Chondrocyte (in vitro differentiated cells): ENCODE results near the gene ALDH3B1. TPM values are rescaled to one million over a fixed set of nuclear protein-coding genes. Genes with fewer than 3 reads are reported as not detected.

ENCODE experiments used
- DNase-seq: peaks from one replicate; pipeline ENCODE4 v3.0.0; 2021; ENCODE audit warnings: mixed read lengths, low spot score
- H3K27ac Mint-ChIP-seq: one replicate; pipeline ENCODE4 v1.8.0; 2021; ENCODE audit warnings: mild to moderate bottlenecking, moderate library complexity, mixed read lengths; ENCODE audit not compliant: unreplicated experiment
- H3K27me3 Mint-ChIP-seq: 2 replicates; pipeline ENCODE4 v1.8.0; 2021; ENCODE audit warnings: low read depth, mixed read lengths
- H3K36me3 Mint-ChIP-seq: 2 replicates; pipeline ENCODE4 v1.8.0; 2021; ENCODE audit warnings: low read depth, mixed read lengths
- H3K4me1 Mint-ChIP-seq: 2 replicates; pipeline ENCODE4 v1.8.0; 2021; ENCODE audit warnings: low read depth, mild to moderate bottlenecking, mixed read lengths
- H3K4me3 Mint-ChIP-seq: one replicate; pipeline ENCODE4 v1.8.0; 2021; ENCODE audit warnings: mild to moderate bottlenecking, moderate library complexity, mixed read lengths; ENCODE audit not compliant: unreplicated experiment
- H3K9me3 Mint-ChIP-seq: 2 replicates; pipeline ENCODE4 v1.8.0; 2021; ENCODE audit warnings: low read depth, mixed read lengths
- total RNA-seq: library from RNA; stranded (reverse); gene quantifications from 3 replicates; pipeline ENCODE4 v1.2.1, GENCODE V29; 2021
- TF ChIP-seq, protein P1 (sequence below): fragments of 200-600 bp; sonication (generic); IDR thresholded peaks from 2 replicates; pipeline ENCODE4 v1.5.0; 2021; ENCODE audit warnings: antibody characterized with exemption, mild to moderate bottlenecking, moderate library complexity

The ALDH3B1 gene
- total RNA-seq, 1 donor from 2014 or later, result 13.1 TPM

DNA sequence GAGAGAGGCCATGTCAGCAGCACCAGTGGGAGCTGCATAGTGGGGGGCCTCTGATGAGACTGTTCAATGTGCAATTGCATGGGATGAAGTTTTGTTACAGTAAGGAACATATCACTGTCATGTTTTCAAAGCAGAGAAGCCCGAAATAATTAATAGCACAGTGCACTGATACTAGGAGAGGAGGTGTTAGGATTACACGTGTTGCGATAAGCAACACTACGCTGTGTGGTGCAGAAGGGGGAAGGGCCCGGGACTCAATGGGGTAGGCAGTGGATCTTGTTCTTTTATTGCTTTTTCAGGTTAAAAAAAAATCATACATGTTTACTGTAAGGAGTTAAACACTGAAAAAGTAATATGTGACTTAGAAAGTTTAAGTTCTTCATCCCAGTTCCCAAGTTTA lies 57.9 kb downstream of the ALDH3B1 start:
- Mint-ChIP-seq H3K4me1 (no peaks in the 10 kb centered on the region), H3K27ac (no peak overlapping the region), H3K27me3 (no peaks in the 10 kb centered on the region), H3K4me3 (no peak overlapping the region), H3K36me3 (peaks cover 41% of the 10 kb centered on the region), H3K9me3 (no peaks in the 10 kb centered on the region)
- no peak for DNase-seq
- TF ChIP-seq, protein P1, sequence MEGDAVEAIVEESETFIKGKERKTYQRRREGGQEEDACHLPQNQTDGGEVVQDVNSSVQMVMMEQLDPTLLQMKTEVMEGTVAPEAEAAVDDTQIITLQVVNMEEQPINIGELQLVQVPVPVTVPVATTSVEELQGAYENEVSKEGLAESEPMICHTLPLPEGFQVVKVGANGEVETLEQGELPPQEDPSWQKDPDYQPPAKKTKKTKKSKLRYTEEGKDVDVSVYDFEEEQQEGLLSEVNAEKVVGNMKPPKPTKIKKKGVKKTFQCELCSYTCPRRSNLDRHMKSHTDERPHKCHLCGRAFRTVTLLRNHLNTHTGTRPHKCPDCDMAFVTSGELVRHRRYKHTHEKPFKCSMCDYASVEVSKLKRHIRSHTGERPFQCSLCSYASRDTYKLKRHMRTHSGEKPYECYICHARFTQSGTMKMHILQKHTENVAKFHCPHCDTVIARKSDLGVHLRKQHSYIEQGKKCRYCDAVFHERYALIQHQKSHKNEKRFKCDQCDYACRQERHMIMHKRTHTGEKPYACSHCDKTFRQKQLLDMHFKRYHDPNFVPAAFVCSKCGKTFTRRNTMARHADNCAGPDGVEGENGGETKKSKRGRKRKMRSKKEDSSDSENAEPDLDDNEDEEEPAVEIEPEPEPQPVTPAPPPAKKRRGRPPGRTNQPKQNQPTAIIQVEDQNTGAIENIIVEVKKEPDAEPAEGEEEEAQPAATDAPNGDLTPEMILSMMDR, result no peak

DNA sequence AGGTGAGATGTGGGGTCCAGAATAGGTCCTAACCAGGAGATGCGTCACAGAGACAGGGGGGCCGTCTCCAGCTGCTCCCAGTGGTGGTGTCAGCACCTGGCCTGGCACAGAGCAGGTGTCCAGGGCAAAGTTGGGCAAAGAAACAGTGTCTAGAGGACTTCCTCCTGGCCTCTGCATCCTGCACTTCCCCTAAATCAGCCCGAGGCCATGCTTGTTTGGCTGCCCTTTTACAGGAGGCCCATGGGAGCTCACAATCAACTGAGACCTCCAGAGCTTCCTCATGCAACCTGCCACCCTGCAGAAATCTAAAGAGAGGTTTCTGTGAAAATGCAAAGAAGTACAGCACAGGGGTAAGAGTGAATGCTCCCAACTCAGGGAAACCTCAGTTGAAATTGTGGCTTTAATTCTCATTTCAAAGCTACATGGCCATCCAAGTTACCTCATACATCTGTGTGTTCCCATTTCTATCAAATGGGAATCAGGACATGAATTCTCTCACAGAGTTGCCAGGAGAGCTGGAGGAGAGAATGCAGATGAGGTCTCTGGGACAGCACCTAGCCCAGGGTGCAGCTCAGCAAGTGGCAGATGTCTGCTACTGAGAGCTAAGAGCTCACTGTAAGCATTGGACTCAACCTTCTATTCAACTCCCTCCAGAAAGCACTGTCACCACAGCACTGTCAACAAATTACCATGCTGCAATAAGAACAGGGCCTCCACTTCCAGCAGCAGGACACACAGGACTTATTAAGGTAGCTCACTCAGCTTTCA lies 61.3 kb downstream of the ALDH3B1 start:
- H3K27ac Mint-ChIP-seq, result no peak overlapping the region
- TF ChIP-seq, protein P1, result no peak
- no peak overlapping the region for H3K4me3 Mint-ChIP-seq
- H3K9me3 Mint-ChIP-seq, result no peaks in the 10 kb centered on the region
- DNase-seq, result no peak
- H3K27me3 Mint-ChIP-seq, result no peaks in the 10 kb centered on the region
- no peaks in the 10 kb centered on the region for H3K4me1 Mint-ChIP-seq
- H3K36me3 Mint-ChIP-seq, result peaks cover 31% of the 10 kb centered on the region

DNA sequence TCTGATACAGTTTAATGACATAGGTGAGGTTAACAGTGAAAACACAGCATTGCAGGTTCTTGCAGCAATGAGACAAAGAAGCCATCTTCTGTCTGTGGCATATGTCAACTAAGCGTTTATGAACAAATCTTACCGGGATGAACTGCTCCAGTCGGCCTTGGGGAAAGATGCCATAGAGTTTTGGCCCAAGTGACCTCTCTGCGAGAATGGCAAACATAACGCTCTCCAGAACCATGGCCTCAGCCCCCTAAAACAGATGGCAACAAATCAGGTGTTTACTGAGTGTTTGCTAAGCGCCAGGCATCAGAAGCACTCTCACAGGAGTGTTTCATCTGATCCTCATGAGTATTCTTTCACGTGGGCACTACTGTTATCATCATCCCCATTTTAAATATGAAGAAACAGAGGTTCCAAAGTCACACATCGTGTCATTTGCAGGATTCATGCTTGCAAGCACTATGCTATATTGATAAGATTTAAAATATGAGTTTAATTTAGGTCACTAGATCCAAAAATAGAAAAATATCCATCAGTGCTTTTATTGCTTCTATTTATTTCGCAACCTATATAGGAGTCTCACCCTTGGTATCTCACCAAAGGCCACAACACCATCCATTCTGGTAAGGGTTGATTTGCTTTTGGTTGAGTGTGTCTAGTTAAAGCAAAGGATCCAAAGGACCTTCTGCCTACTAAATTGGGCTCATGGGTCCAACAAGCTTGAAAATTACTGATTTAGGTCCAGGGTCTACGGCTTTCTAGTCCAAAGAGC lies 64.6 kb downstream of the ALDH3B1 start:
- TF ChIP-seq, protein P1, result no peak
- Mint-ChIP-seq H3K9me3 (no peaks in the 10 kb centered on the region), H3K4me1 (no peaks in the 10 kb centered on the region), H3K27ac (no peak overlapping the region), H3K27me3 (no peaks in the 10 kb centered on the region), H3K4me3 (no peak overlapping the region), H3K36me3 (peaks cover 20% of the 10 kb centered on the region)
- no peak for DNase-seq

DNA sequence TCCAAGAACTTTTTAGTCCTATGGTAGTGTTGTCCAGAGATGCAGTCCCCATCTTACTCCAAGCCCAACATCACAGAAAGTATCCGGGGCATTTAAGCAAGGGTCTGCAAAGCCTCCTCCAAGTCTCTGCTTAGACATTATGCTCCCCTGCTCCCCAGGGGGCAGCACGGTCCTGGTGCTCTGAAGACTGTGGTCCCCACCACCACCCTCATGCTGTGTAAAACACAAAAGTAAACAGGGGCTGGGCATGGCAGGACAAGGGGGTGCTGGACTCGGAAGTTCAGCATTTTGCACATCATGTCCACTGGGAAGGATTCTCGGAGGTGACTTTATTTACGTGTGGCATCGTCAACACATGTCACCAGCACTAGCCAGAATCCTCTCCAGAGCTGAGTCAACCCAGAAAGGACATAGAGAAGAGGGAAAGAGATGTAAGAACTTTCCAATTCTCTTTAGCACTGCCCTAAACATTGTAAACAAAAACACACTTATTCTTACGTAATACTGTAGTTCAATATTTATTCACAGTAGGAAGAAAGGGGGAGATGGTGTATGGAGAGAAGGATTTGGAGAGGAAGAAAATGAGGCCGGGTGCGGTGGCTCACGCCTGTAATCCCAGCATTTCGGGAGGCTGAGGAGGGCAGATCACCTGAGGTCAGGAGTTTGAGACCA lies 66.4 kb downstream of the ALDH3B1 start:
- Mint-ChIP-seq H3K27ac (no peak overlapping the region), H3K36me3 (peaks cover 15% of the 10 kb centered on the region), H3K9me3 (no peaks in the 10 kb centered on the region), H3K27me3 (no peaks in the 10 kb centered on the region), H3K4me3 (no peak overlapping the region), H3K4me1 (no peaks in the 10 kb centered on the region)
- TF ChIP-seq, protein P1, result peak; percentile 28
- DNase-seq, result no peak
